Thoracic aorta endothelial cell (primary cell): Measurements from ENCODE around the gene MAPKAPK3. TPM values are rescaled to one million over a fixed set of nuclear protein-coding genes. Genes with fewer than 3 reads are reported as not detected.

ENCODE experiments used
- small RNA-seq: library from RNA; depleted of rRNA; stranded (forward); fragments of <200 nt; gene quantifications from one replicate; pipeline ENCODE3, GENCODE V24; 2012
- total RNA-seq: library from RNA; depleted of rRNA; stranded (reverse); fragments of >200 nt; gene quantifications from 2 replicates; pipeline ENCODE4 v1.2.3, GENCODE V29; 2012

Gene MAPKAPK3
- 18.9 and 31.8 TPM in 2 replicates for total RNA-seq

DNA sequence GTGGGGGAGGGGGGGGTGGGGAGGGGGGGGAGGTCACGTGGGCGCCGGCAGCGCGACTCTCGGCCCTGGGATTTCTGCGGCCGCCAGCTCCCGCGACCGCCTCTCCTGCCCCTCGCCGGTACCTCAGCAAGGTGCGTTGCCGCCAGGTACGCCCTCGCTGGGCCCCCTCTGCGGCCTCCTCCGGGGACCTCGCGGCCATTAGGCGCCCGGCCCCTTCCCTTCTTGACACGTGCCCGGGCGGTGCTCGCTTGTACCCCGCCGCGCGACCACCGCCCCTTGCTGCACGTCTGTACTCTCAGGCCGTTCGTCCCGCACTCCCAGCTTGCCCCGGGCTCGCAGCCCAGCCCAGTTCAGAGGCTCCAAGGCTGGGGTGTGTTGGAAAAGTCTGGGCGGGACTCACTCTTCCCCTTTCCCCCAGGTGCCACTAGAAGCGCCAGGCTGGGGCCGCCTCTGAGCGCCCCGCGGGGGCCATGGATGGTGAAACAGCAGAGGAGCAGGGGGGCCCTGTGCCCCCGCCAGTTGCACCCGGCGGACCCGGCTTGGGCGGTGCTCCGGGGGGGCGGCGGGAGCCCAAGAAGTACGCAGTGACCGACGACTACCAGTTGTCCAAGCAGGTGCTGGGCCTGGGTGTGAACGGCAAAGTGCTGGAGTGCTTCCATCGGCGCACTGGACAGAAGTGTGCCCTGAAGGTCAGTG is at the start of gene MAPKAPK3:
Gene MAPKAPK3, plus strand, starts transcription at position 56 of the 696 bp plus-strand sequence. Its CDS starts 415 bp downstream, at position 471.

GRCh38 chr3:50567386-50568167 is 49.4 kb upstream of the MAPKAPK3 start, which contains the start of gene C3orf18:
Gene C3orf18, minus strand, starts transcription at chr3:50567747. Its CDS starts 2,048 bp downstream, at chr3:50565699.

GRCh38 chr3:50568947-50569749 is 47.8 kb upstream of the MAPKAPK3 start, which contains the start of gene HEMK1:
Gene HEMK1, plus strand, starts transcription at chr3:50569522. Its CDS starts 1,583 bp downstream, at chr3:50571105.

GRCh38 chr3:50611464-50612233 is 5.3 kb upstream of the MAPKAPK3 start, which contains the start of gene CISH:
Gene CISH, minus strand, starts transcription at chr3:50611774. Its CDS starts 124 bp downstream, at chr3:50611650.

GRCh38 chr3:50674349-50675178 is 57.6 kb downstream of the MAPKAPK3 start, which contains the start of gene DOCK3:
Gene DOCK3, plus strand, starts transcription at chr3:50674927. Its CDS starts 337 bp downstream, at chr3:50675264.

Small RNA genes lying within 50 kb of the gene (small RNA-seq; reads per million reads assigned to genes)
- gene MIR4787 (not detected), gene PPIAP69 (not detected)

Other genes with a start within 250 kb of the MAPKAPK3 start
- under 0.01 TPM in 2 replicates for gene CACNA2D2, start 113.5 kb upstream of the MAPKAPK3 start, total RNA-seq
- 2.1 and 3.4 TPM in 2 replicates for gene C3orf18, start 49.4 kb upstream of the MAPKAPK3 start, total RNA-seq
- 10.8 and 12.0 TPM in 2 replicates for gene HEMK1, start 47.6 kb upstream of the MAPKAPK3 start, total RNA-seq
- gene CISH, start 5.4 kb upstream of the MAPKAPK3 start, total RNA-seq = 0.40 and 0.79 TPM in 2 replicates
- 0.13 and 0.14 TPM in 2 replicates for gene DOCK3, start 57.8 kb downstream of the MAPKAPK3 start, total RNA-seq